Motor neuron (in vitro differentiated cells): Measurements from ENCODE around the gene SPSB2. TPM values are rescaled to one million over a fixed set of nuclear protein-coding genes. Genes with fewer than 3 reads are reported as not detected.
"Not testable (repeated sequence)": the region's sequence is repeated elsewhere in the genome, so short reads cannot be mapped to it uniquely, and the experiment has no call there.

Experiments
- ATAC-seq, 8 experiments: fragments of 200-7000 bp; cut with Tn5 transposase; replicated peaks in 6 of 8; 2 replicates each; pipeline ENCODE4 v1.8.0; 2021; ENCODE audit warnings: mild to moderate bottlenecking in 8 of 8, moderate library complexity in 8 of 8
- H3K27ac ChIP-seq, 2 donors: fragments of 250-450 bp; sonication (Bioruptor Pico); 2 replicates each; pipeline ENCODE4 v1.9.0; 2021; ENCODE audit warnings: antibody characterized with exemption in 2 of 2, mild to moderate bottlenecking in 2 of 2, moderate library complexity in 1 of 2
- H3K4me1 ChIP-seq, 2 donors: fragments of 250-450 bp; sonication (Bioruptor Pico); replicated peaks in 1 of 2; 2 replicates each; pipeline ENCODE4 v1.6.1; 2021; ENCODE audit warnings: antibody characterized with exemption in 2 of 2, mild to moderate bottlenecking in 2 of 2, moderate library complexity in 1 of 2
- H3K4me3 ChIP-seq, 5 donors: fragments of 250-450 bp; sonication (Bioruptor Pico); 2 replicates each; pipeline ENCODE4 v1.9.0; 2021; ENCODE audit warnings: antibody characterized with exemption in 5 of 5, mild to moderate bottlenecking in 5 of 5, moderate library complexity in 4 of 5
- WGBS, 10 experiments: fragments of 450-650 bp; shearing (Covaris generic); methylation state at CpG; one replicate each; pipeline ENCODE4 v1.0.0; 2022; 5-methylcytosine and 5-hydroxymethylcytosine counted together
- in situ Hi-C, 9 experiments: fragments of 400-800 bp; cut with MboI; loops; one replicate each; pipeline ENCODE4 v1.15.0; 2021; ENCODE audit warnings: low sequenced_read_pairs in 9 of 9, low pct_unique_long_range_greater_than_20kb in 2 of 9; ENCODE audit not compliant: unreplicated experiment in 9 of 9
- total RNA-seq, 8 experiments: library from RNA; unstranded; fragments of 300-600 nt; gene quantifications; 2 replicates each; pipeline versions ENCODE4 v1.2.3 to v1.2.4, GENCODE V29; 2022

The SPSB2 gene
- total RNA-seq, 8 experiments from 2014 or later: 6.3 to 13.6 (median 8.3) TPM

DNA sequence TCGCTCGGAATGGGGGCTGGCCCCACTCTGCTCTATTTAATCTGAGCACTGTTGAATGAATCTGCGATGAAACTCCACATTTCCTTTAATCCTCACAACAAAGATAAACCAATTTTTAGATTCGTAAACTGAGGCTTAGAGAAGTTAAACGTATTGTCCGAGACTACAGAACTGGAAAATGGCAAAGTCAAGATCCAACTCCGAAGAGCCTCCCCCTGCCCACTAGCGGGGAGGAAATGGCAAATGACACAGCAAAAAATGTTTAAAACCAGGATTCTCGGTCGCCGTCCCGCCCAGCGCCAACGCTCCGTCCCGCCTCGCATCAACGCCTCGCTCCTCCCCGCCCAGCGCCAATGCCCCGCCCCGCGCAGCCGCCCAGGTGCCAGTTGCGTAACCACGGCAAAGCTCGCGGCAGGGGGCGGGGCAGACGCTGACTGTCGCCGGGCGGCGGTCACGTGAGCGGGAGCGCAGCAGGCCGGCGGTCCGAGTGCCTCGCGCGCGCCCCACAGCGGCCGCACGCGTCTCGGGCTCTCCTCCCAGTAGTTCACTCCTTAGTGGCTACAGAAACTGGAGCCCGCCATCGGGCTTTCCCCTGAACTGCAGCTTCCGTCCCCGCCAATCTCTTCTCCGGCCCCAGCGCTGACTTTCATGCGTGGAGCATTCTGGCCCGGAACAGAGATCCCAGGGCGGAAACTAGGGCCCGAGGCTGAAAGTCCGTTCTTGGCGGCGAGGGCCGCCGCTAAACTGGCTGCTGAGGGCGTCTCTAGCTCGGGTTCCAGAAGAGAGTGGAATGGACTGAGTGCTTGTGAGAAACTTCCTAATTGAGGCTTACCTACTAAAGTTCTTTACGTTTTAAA is 17.9 kb upstream of the SPSB2 start:
- peak; percentile 95 to 98 (median 96) for ATAC-seq
- H3K4me3 ChIP-seq: peak overlapping the region; percentile 33 to 41 (median 37)
- H3K4me1 ChIP-seq: peaks cover 12 to 14% of the 10 kb centered on the region in 2 donors
- H3K27ac ChIP-seq: peak overlapping the region; percentile 58 to 78
- WGBS, 10 experiments: 0 to 20% (median 6%) methylated on average over 1 to 18 of the region's 68 CpGs
- in situ Hi-C loops: no loop called here

DNA sequence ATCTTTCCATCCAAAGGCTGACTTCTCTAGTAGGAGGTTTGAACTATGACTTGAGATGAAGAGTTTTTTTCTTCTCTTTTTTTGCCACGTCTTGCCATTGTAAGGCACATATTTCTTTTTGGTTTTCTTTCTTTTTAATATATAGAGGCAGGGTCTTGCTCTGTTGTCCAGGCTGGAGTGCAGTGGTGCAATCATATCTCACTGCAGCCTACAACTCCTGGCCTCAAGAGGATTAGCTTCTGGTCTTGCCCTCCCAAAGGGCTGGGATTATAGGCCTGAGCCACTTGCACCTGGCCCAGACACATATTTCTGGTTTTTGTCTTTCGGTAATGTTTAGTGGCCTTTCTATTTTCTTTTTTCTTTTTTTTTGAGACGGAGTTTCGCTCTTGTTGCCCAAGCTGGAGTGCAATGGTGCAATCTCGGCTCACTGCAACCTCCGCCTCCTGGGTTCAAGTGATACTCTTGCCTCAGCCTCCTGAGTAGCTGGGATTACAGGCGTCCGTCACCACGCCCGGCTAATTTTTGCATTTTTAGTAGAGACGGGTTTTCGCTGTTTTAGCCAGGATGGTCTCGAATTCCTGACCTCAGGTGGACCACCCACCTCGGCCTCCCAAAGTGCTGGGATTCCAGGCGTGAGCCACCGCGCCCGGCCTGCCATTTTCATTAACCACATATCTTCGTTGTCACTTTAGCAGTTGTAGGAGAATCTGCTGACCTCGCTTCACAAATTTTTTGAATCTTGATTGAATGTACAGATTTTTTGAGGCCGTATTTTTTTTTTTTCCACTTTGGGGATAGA is 16.9 kb upstream of the SPSB2 start:
- Histone ChIP-seq H3K27ac (peak overlapping the region in 1 of 2 donors; percentile 78), H3K4me1 (peaks cover 20 to 21% of the 10 kb centered on the region in 2 donors)
- in situ Hi-C loops, H3K4me3 ChIP-seq, ATAC-seq: not testable (repeated sequence)
- WGBS, 10 experiments: 80 to 100% (median 95%) methylated on average over 1 to 19 of the region's 21 CpGs; no CpG with 5 or more reads in 1 of the 10 experiments

GRCh38 chr12:6888794-6889193 is 15.7 kb upstream of the SPSB2 start:
- in situ Hi-C loops, H3K27ac ChIP-seq, H3K4me3 ChIP-seq, ATAC-seq: not testable (repeated sequence)
- H3K4me1 ChIP-seq: peaks cover 20 to 21% of the 10 kb centered on the region in 2 donors
- 73 to 100% (median 94%) methylated on average over 2 to 6 of the region's 7 CpGs; no CpG with 5 or more reads in 1 of the 10 experiments for WGBS, 10 experiments

DNA sequence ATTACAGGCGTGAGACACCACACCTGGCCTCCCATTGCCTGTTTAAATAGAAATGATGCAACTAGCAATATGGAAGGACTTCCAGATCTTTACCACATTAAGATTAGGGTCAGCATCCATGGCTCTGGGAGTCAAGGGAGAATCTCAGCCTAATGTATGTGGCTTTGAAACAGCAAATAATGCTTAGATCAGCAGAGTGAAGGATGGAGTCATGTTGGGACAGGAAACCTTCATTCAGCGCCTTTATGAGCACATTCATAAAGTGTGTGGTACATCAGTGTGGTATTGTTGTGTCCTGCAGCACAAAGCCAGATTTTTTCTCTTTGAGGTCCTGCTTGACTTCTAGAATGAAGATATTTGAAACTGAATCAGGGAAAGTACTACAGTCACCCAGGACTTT is 15.3 kb upstream of the SPSB2 start:
- WGBS, 10 experiments: 67 to 100% (median 100%) methylated on average over 1 to 2 of the region's 2 CpGs; no CpG with 5 or more reads in 2 of the 10 experiments
- no peak overlapping the region for H3K27ac ChIP-seq
- in situ Hi-C loops: no loop called here
- peaks cover 20 to 21% of the 10 kb centered on the region in 2 donors for H3K4me1 ChIP-seq
- no peak for ATAC-seq
- H3K4me3 ChIP-seq: no peak overlapping the region

- no peak for ATAC-seq
- in situ Hi-C loops: no loop called here
- 77 to 100% (median 91%) methylated on average over 1 to 7 of the region's 8 CpGs for WGBS, 10 experiments
- H3K4me1 ChIP-seq: peaks cover 20 to 21% of the 10 kb centered on the region in 2 donors
- no peak overlapping the region for H3K27ac ChIP-seq
- no peak overlapping the region for H3K4me3 ChIP-seq
Observed at GRCh38 chr12:6887460-6887859, 14.4 kb upstream of the SPSB2 start.

- Histone ChIP-seq H3K4me1 (peaks cover 20 to 21% of the 10 kb centered on the region in 2 donors), H3K27ac (peak overlapping the region; percentile 42 to 88)
- in situ Hi-C loops, ATAC-seq, H3K4me3 ChIP-seq: not testable (repeated sequence)
- WGBS, 10 experiments: 50 to 100% (median 76%) methylated on average over 1 to 3 of the region's 15 CpGs; no CpG with 5 or more reads in 6 of the 10 experiments
Observed at GRCh38 chr12:6886206-6886999, 13.3 kb upstream of the SPSB2 start.

- H3K4me1 ChIP-seq: peaks cover 14 to 16% of the 10 kb centered on the region in 2 donors
- 42 to 100% (median 72%) methylated on average over 1 to 19 of the region's 22 CpGs; no CpG with 5 or more reads in 1 of the 10 experiments for WGBS, 10 experiments
- H3K4me3 ChIP-seq: no peak overlapping the region
- in situ Hi-C loops: no loop called here
- peak in 1 of 8 experiments; percentile 11 for ATAC-seq
- H3K27ac ChIP-seq: no peak overlapping the region
Observed at GRCh38 chr12:6884539-6884938, 11.4 kb upstream of the SPSB2 start.

GRCh38 chr12:6883683-6884082 is 10.6 kb upstream of the SPSB2 start:
- in situ Hi-C loops: no loop called here
- H3K4me1 ChIP-seq: peaks cover 14 to 16% of the 10 kb centered on the region in 2 donors
- ATAC-seq: peak in 1 of 8 experiments; percentile 7
- WGBS, 10 experiments: 80 to 100% (median 93%) methylated on average over 1 to 6 of the region's 11 CpGs; no CpG with 5 or more reads in 4 of the 10 experiments
- no peak overlapping the region for H3K4me3 ChIP-seq
- no peak overlapping the region for H3K27ac ChIP-seq

GRCh38 chr12:6883252-6883651 is 10.1 kb upstream of the SPSB2 start:
- ATAC-seq: no peak
- Histone ChIP-seq H3K27ac (no peak overlapping the region), H3K4me1 (peaks cover 14 to 16% of the 10 kb centered on the region in 2 donors), H3K4me3 (no peak overlapping the region)
- 86 to 100% (median 100%) methylated on average over 1 to 4 of the region's 5 CpGs; no CpG with 5 or more reads in 5 of the 10 experiments for WGBS, 10 experiments
- in situ Hi-C loops: no loop called here

GRCh38 chr12:6879824-6880223 is 6.7 kb upstream of the SPSB2 start:
- ATAC-seq, in situ Hi-C loops, H3K4me1 ChIP-seq, H3K4me3 ChIP-seq: not testable (repeated sequence)
- peak overlapping the region in 1 of 2 donors; percentile 3 for H3K27ac ChIP-seq
- 83 to 100% (median 97%) methylated on average over 1 to 9 of the region's 11 CpGs; no CpG with 5 or more reads in 2 of the 10 experiments for WGBS, 10 experiments

DNA sequence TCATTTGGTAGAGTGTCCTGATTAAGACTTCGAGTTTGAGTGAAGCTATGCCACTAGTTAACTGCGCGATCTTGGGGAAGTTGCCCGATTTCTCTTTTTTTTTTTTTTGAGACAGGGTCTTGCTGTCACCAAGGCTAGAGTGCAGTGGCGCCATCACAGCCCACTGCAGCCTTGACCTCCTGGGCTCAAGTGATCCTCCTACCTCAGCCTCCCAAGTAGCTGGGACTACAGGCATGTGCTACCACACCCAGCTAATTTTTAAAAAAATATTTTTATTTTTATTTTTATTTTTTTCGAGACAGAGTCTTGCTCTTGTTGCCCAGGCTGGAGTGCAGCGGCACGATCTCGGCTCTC is 889 bp upstream of the SPSB2 start:
- in situ Hi-C loops, ATAC-seq: not testable (repeated sequence)
- H3K4me1 ChIP-seq: peaks cover 16 to 18% of the 10 kb centered on the region in 2 donors
- H3K4me3 ChIP-seq: peak overlapping the region; percentile 44 to 63 (median 53)
- WGBS, 10 experiments: 0 to 90% (median 55%) methylated on average over 2 to 7 of the region's 9 CpGs; no CpG with 5 or more reads in 2 of the 10 experiments
- peak overlapping the region in 1 of 2 donors; percentile 41 for H3K27ac ChIP-seq
